ENCODE results near the gene C16orf86.

DNA sequence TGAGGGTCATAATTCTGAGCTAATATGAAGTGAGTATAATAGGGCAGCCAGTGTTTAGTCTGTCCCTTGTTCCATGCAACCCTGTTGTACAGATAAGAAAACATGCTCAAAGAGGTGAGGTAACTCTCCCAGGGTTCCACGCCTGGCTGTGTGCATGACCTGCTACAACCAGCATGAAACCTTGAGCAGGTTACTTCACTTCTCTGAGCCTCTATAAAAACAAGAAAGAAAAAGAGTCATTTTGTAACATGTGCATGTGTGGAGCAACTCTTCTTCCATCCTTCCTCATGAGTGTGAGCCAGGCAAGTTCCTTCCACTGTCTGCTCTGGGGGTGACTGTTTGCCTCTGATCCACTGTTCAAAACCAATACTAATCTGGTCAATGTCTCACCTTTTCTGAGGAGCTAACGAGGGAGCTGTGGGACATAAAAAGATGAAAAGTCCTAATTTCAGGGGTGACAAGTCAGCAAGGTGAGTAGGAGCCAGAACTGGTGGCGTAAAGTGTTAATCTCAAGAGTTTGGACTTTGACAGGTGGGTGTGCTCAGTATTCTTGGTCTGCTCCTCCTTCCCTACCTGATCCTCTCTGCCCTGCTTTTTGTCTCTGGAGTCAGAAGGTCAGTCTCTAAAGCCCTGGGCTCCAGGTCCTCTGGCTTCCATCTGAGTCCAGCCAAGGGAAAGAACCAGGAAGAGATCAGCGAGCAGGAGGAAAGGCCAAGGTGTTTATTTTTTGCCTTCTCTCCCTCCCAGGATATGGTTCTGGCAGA is 31.0 kb downstream of the C16orf86 start:
- TF ChIP-seq EZH2phosphoT487 (IDR thresholded peaks at IDR 0.05; ENCODE audit: borderline replicate concordance, low read length) = no peak
- TF ChIP-seq, protein P1, sequence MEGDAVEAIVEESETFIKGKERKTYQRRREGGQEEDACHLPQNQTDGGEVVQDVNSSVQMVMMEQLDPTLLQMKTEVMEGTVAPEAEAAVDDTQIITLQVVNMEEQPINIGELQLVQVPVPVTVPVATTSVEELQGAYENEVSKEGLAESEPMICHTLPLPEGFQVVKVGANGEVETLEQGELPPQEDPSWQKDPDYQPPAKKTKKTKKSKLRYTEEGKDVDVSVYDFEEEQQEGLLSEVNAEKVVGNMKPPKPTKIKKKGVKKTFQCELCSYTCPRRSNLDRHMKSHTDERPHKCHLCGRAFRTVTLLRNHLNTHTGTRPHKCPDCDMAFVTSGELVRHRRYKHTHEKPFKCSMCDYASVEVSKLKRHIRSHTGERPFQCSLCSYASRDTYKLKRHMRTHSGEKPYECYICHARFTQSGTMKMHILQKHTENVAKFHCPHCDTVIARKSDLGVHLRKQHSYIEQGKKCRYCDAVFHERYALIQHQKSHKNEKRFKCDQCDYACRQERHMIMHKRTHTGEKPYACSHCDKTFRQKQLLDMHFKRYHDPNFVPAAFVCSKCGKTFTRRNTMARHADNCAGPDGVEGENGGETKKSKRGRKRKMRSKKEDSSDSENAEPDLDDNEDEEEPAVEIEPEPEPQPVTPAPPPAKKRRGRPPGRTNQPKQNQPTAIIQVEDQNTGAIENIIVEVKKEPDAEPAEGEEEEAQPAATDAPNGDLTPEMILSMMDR (IDR thresholded peaks at IDR 0.05; ENCODE audit: low read depth, low read length, poor library complexity, severe bottlenecking) = no peak

Measured in DOHH2 (cell line).